Ectodermal cell (in vitro differentiated cells): ENCODE data around the gene ACTN2.

Experiments used
- H3K27ac ChIP-seq: 2 replicates; pipeline ENCODE4 v1.7.0; 2013; ENCODE audit warnings: mild to moderate bottlenecking, low read depth, low read length; ENCODE audit not compliant: insufficient read depth, poor library complexity, severe bottlenecking
- H3K27me3 ChIP-seq: 2 replicates; pipeline ENCODE4 v1.7.0; 2013; ENCODE audit warnings: mild to moderate bottlenecking, low read length; ENCODE audit not compliant: insufficient read depth, control insufficient read depth, poor library complexity, severe bottlenecking
- H3K36me3 ChIP-seq: one replicate; pipeline ENCODE4 v1.7.0; 2013; ENCODE audit warnings: low read length; ENCODE audit not compliant: control insufficient read depth, insufficient read depth
- H3K4me1 ChIP-seq: one replicate; pipeline ENCODE4 v1.7.0; 2013; ENCODE audit warnings: low read length; ENCODE audit not compliant: control insufficient read depth, insufficient read depth
- H3K4me3 ChIP-seq: 2 replicates; pipeline ENCODE4 v1.7.0; 2013; ENCODE audit warnings: low read depth, low read length, control low read depth; ENCODE audit not compliant: insufficient read depth
- H3K9me3 ChIP-seq: 2 replicates; pipeline ENCODE4 v1.7.0; 2013; ENCODE audit warnings: mild to moderate bottlenecking, low read length, moderate library complexity; ENCODE audit not compliant: control insufficient read depth
- WGBS, 2 experiments: methylation state at CpG; one replicate each; pipeline ENCODE4 v1.1.7; 2013; ENCODE audit warnings: missing lambda C conversion rate in 2 of 2; 5-methylcytosine and 5-hydroxymethylcytosine counted together

The ACTN2 gene

DNA sequence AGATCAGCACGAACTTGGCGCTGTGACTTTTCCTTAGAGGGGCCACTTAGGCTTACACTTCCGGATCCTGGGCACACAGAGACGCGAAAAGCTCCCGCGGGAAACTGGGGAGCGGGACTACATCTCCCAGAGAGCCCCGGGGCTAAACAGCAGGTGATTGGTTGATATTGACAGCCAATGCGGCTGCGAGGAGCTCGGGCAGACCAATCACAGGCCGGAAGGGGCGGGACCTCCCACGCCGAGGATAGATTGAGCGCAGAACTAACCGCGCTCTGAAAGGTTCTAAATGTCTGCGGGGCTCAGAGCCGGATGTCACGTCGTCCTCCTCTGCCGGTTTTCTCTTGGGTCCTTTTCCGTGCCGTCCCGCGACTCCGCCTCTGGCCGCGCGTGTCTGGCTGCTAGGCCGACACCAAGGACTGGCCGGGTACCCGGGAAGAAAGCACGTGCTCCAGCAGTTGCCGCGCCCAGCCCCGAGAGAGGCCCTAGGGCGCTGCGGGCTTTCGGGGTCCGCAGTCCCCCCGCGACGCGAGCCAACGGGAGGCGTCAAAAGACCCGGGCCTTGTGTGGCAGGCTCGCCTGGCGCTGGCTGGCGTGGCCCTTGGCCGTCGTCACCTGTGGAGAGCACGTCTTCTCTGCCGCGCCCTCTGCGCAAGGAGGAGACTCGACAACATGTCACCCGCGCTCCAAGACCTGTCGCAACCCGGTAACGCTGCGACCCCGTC, 108.9 kb downstream of the ACTN2 start, which contains the start of gene MTR:
MTR (plus strand) TSS at position 258 of the 722 bp plus-strand sequence; CDS start at position 670, 412 bp downstream.
- no peaks in the 10 kb centered on the region for H3K4me1 ChIP-seq
- H3K36me3 ChIP-seq, result no peaks in the 10 kb centered on the region
- peaks cover 14% of the 10 kb centered on the region for H3K27me3 ChIP-seq
- peak within 1 kb of the TSS; percentile 89 for H3K4me3 ChIP-seq
- H3K27ac ChIP-seq, result no peak within 1 kb of the TSS
- WGBS, 2 experiments, result 0% methylated on average over 67 of the region's 67 CpGs
- H3K9me3 ChIP-seq, result no peaks in the 10 kb centered on the region

GRCh38 chr1:236795757-236796667, 109.7 kb downstream of the ACTN2 start:
- WGBS, 2 experiments, result 7 to 11% methylated on average over 39 to 41 of the region's 41 CpGs

DNA sequence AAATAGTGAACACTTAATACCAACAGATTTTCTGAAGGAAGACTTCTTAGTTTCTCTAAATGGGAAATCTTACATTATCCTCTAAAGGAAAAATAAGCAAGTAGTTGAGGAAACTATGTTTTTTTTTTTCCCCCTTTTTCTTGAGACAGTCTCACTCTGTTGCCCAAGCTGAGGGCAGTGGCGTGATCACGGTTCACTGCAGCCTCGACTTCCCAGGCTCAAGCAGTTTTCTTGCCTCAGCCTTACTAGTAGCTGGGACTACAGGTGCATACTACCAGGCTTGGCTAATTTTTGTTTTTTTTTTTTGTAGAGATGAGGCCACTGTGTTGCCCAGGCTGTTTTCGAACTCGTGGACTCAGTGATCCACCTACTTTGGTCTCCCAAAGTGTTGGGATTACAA, 112.7 kb downstream of the ACTN2 start:
- H3K36me3 ChIP-seq, result no peaks in the 10 kb centered on the region
- H3K4me1 ChIP-seq, result no peaks in the 10 kb centered on the region
- 88 to 93% methylated on average over 5 of the region's 5 CpGs for WGBS, 2 experiments
- H3K9me3 ChIP-seq, result no peaks in the 10 kb centered on the region
- H3K27ac ChIP-seq, result no peak overlapping the region
- no peak overlapping the region for H3K4me3 ChIP-seq
- peaks cover 8% of the 10 kb centered on the region for H3K27me3 ChIP-seq

More at GRCh38 chr1:236795757-236796667, 109.7 kb downstream of the ACTN2 start:
- Histone ChIP-seq H3K4me3 (peak overlapping the region; percentile 89), H3K36me3 (no peaks in the 10 kb centered on the region), H3K27me3 (peaks cover 14% of the 10 kb centered on the region), H3K27ac (no peak overlapping the region), H3K9me3 (no peaks in the 10 kb centered on the region), H3K4me1 (no peaks in the 10 kb centered on the region)

DNA sequence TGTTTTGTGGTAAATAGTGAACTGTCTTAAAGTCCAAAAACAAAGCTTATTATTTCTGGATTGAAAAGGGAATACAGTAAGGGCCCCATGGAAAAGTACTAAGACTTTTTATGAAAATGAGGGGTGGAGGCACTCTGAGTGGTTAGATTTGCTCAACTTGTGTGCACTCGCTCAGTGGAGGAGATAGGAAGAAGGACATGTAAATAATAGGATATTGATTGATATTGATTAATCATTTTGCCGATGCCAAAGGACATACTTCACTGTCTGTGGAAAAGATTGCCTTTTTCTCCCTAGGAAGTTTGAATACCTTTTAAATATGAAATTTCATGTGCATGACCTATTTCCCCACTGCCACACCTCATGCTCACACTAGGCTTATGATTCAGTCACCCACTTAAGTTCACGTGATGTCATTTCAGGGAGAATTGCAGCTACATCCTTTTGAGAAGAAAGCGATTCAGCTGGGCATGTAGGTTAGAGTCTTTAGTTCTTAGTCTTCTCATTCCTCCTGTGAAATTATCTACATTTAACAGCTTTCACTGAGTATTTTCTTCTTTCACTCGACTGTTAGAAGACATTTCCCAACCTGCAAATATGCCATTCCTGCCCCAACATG, 113.8 kb downstream of the ACTN2 start:
- WGBS, 2 experiments, result 84 to 86% methylated on average over 5 of the region's 5 CpGs
- Histone ChIP-seq H3K4me1 (no peaks in the 10 kb centered on the region), H3K27me3 (peaks cover 8% of the 10 kb centered on the region), H3K36me3 (no peaks in the 10 kb centered on the region), H3K4me3 (no peak overlapping the region), H3K27ac (no peak overlapping the region), H3K9me3 (no peaks in the 10 kb centered on the region)

DNA sequence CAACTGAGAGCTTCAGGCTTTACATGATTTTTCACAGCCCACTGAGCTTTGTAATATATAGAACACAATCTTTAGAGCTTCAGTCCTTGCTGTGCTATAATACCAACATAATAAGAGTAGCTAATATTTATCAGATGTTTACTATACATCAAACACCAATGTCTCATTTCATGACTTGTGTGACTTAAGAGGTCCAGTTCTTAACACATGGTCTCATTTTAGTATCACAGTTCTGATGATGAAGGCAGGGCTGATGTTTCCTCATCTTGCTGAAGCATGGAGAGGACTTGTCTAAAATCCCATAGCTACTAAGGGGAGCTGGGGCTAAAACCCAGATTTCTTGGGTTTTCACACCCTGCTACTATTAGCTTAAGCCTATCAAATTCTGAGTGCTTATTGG, 114.3 kb downstream of the ACTN2 start:
- Histone ChIP-seq H3K9me3 (no peaks in the 10 kb centered on the region), H3K27ac (no peak overlapping the region)

DNA sequence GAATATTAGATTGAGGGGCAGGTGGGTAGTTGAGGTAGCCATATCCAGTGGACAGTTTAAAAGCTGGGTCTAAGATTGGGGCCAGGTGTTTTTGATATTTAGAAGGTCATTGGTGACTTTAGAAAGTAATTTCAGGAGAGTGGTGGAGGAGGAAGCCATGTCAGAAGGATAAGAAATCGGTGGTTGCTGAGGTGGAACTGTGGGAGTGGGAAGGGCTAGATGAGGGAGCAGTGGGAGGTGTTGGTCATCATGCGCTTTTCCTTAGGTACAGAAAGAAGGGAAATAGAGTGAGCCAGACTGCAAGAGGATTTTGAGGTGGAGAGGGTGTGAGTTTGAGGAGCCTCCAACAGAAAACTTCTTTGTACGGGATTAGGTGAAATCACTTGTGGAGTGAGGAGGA, 116.0 kb downstream of the ACTN2 start:
- Histone ChIP-seq H3K27me3 (no peaks in the 10 kb centered on the region), H3K36me3 (no peaks in the 10 kb centered on the region), H3K9me3 (no peaks in the 10 kb centered on the region), H3K27ac (no peak overlapping the region), H3K4me3 (no peak overlapping the region), H3K4me1 (no peaks in the 10 kb centered on the region)
- WGBS, 2 experiments, result 93 to 99% methylated on average over 2 of the region's 3 CpGs

More for the DNA sequence above, 114.3 kb downstream of the ACTN2 start:
- Histone ChIP-seq H3K4me3 (no peak overlapping the region), H3K4me1 (no peaks in the 10 kb centered on the region), H3K27me3 (peaks cover 7% of the 10 kb centered on the region), H3K36me3 (no peaks in the 10 kb centered on the region)

GRCh38 chr1:236806634-236807033, 120.3 kb downstream of the ACTN2 start:
- H3K9me3 ChIP-seq, result no peaks in the 10 kb centered on the region
- no peaks in the 10 kb centered on the region for H3K4me1 ChIP-seq
- H3K4me3 ChIP-seq, result no peak overlapping the region
- peaks cover 9% of the 10 kb centered on the region for H3K36me3 ChIP-seq
- 83% methylated on average over 1 of the region's 2 CpGs; no CpG with 5 or more reads in 1 of the 2 experiments for WGBS, 2 experiments
- H3K27me3 ChIP-seq, result no peaks in the 10 kb centered on the region
- no peak overlapping the region for H3K27ac ChIP-seq

GRCh38 chr1:236808005-236808404, 121.7 kb downstream of the ACTN2 start:
- Histone ChIP-seq H3K36me3 (peaks cover 15% of the 10 kb centered on the region), H3K9me3 (no peaks in the 10 kb centered on the region), H3K27me3 (no peaks in the 10 kb centered on the region), H3K27ac (no peak overlapping the region), H3K4me1 (no peaks in the 10 kb centered on the region), H3K4me3 (no peak overlapping the region)
- WGBS, 2 experiments, result 90 to 97% methylated on average over 2 of the region's 2 CpGs

DNA sequence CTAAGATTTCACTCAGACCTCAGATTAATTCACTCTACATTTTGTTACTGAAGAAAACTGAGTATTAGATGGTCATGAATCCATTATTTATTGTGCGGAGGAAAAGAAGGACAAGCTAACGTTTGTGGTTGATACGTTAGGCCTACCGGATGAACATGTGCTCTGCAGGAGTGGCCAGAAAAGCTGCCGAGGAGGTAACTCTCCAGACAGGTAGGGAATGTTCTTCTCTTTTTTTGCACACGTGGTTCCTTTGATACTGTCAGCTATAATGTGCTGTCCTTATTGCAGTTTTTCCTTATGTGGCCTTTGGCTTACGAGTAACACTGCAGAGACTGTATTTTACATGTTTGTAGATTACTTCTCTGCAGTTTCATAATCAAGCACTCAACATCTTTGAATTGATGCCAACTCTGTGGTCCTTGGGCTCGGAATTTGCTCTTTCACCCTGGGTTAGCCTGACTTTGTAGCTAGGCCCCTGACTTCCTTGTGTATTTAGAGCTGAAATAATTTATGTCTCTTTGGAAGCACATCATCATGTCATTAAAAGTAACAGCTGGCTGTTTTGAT, 122.3 kb downstream of the ACTN2 start:
- Histone ChIP-seq H3K27me3 (no peaks in the 10 kb centered on the region), H3K4me3 (no peak overlapping the region), H3K9me3 (no peaks in the 10 kb centered on the region), H3K36me3 (peaks cover 21% of the 10 kb centered on the region), H3K4me1 (no peaks in the 10 kb centered on the region), H3K27ac (no peak overlapping the region)
- WGBS, 2 experiments, result 93 to 94% methylated on average over 8 of the region's 8 CpGs
